Endothelial cell of umbilical vein (primary cell): ENCODE data around the gene FAM110C. TPM values are rescaled to one million over a fixed set of nuclear protein-coding genes. Genes with fewer than 3 reads are reported as not detected.

Experiments used
- BruUV-seq: library from RNA; stranded (reverse); fragments of 400-500 nt; replicated peaks from 2 replicates; lab custom pipeline; 2021; lab: Mats Ljungman, UMichigan
- CTCF ChIA-PET: fragments of 300-600, 350-600 bp; sonication (Branson Sonifier 250); formaldehyde crosslinking; loops from one replicate; lab custom pipeline; 2021; ENCODE audit warnings: antibody characterized with exemption, inconsistent platforms; lab: Charles Lee
- POLR2A ChIA-PET: fragments of 300-600, 350-600 bp; sonication (Branson Sonifier 250); formaldehyde crosslinking; loops from one replicate; lab custom pipeline; 2021; ENCODE audit warnings: antibody characterized with exemption, inconsistent platforms; lab: Charles Lee
- DNase-seq: peaks from one replicate; pipeline ENCODE4 v3.0.0-alpha.2; 2011; ENCODE audit warnings: low read depth, low spot score
- FAIRE-seq: peaks from 2 replicates; lab custom pipeline; 2011; peaks lifted over from hg19 to GRCh38; lab: Jason Lieb, UNC
- H2AFZ ChIP-seq: 2 replicates; pipeline ENCODE4 v1.6.0; 2012; ENCODE audit warnings: low read depth, low read length, control low read depth, inconsistent platforms
- H3K27ac ChIP-seq: 2 replicates; pipeline ENCODE4 v1.5.1; 2011; ENCODE audit warnings: low read depth, mild to moderate bottlenecking, control low read depth, low read length, moderate library complexity; ENCODE audit not compliant: insufficient read depth
- H3K27me3 ChIP-seq, 2 experiments: 2 replicates each; pipeline versions ENCODE4 v1.6.0 to v1.6.1; 2011; ENCODE audit warnings: low read length in 2 of 2, mixed read lengths in 1 of 2; ENCODE audit not compliant: control insufficient read depth in 2 of 2, insufficient read depth in 2 of 2
- H3K36me3 ChIP-seq, 2 experiments: 2 replicates in 1 of 2; 3 replicates in 1 of 2; pipeline ENCODE4 v1.5.1; 2011; ENCODE audit warnings: low read length in 2 of 2, mild to moderate bottlenecking in 1 of 2, moderate library complexity in 1 of 2; ENCODE audit not compliant: control insufficient read depth in 2 of 2, insufficient read depth in 2 of 2; ENCODE audit errors: extremely low read depth in 1 of 2
- H3K4me1 ChIP-seq: 3 replicates; pipeline ENCODE4 v1.5.1; 2011; ENCODE audit warnings: mild to moderate bottlenecking, low read length; ENCODE audit not compliant: control insufficient read depth, insufficient read depth; ENCODE audit errors: extremely low read depth
- H3K4me2 ChIP-seq: 2 replicates; pipeline ENCODE4 v1.6.1; 2011; ENCODE audit warnings: low read length, control low read depth, mixed read lengths; ENCODE audit not compliant: insufficient read depth
- H3K4me3 ChIP-seq, 3 experiments: fragments of 200-600 bp in 1 of 3; sonication (generic), shearing (Covaris generic) in 1 of 3; replicated peaks in 1 of 3; 2 replicates each; pipeline ENCODE4 v1.5.1; 2011 to 2016; ENCODE audit warnings: control low read depth in 3 of 3, low read length in 3 of 3, mild to moderate bottlenecking in 2 of 3, inconsistent platforms in 1 of 3, low read depth in 1 of 3, moderate library complexity in 1 of 3; ENCODE audit not compliant: insufficient read depth in 1 of 3
- H3K79me2 ChIP-seq: 2 replicates; pipeline ENCODE4 v1.6.0; 2012; ENCODE audit warnings: low read length, inconsistent platforms; ENCODE audit not compliant: control insufficient read depth, insufficient read depth
- H3K9ac ChIP-seq: replicated peaks from 2 replicates; pipeline ENCODE3; 2011; ENCODE audit warnings: low read length, control low read depth; ENCODE audit not compliant: insufficient read depth; ENCODE audit errors: extremely low read depth
- H3K9me1 ChIP-seq: replicated peaks from 3 replicates; pipeline ENCODE4 v1.6.0; 2011; ENCODE audit warnings: mild to moderate bottlenecking, low read length; ENCODE audit not compliant: control insufficient read depth, insufficient read depth; ENCODE audit errors: extremely low read depth
- H3K9me3 ChIP-seq: replicated peaks from 2 replicates; pipeline ENCODE4 v1.5.1; 2012; ENCODE audit warnings: low read length, inconsistent platforms; ENCODE audit not compliant: control insufficient read depth, insufficient read depth
- H4K20me1 ChIP-seq: replicated peaks from 2 replicates; pipeline ENCODE3; 2011; ENCODE audit warnings: mild to moderate bottlenecking, low read length; ENCODE audit not compliant: control insufficient read depth, insufficient read depth; ENCODE audit errors: extremely low read depth
- EZH2 ChIP-seq: IDR thresholded peaks from 2 replicates; pipeline ENCODE4 v1.6.1; 2012; ENCODE audit warnings: borderline replicate concordance, low read depth, mild to moderate bottlenecking, moderate library complexity, low read length, inconsistent platforms; ENCODE audit not compliant: severe bottlenecking
- FOS ChIP-seq: IDR thresholded peaks from 2 replicates; pipeline ENCODE4 v1.6.1; 2011; ENCODE audit warnings: mild to moderate bottlenecking, low read length, moderate library complexity, borderline replicate concordance; ENCODE audit not compliant: insufficient read depth
- GATA2 ChIP-seq: IDR thresholded peaks from 2 replicates; pipeline ENCODE4 v1.7.0; 2011; ENCODE audit warnings: low read depth, mild to moderate bottlenecking, moderate library complexity, mixed read lengths, low read length; ENCODE audit not compliant: insufficient read length, insufficient read depth
- JUN ChIP-seq: IDR thresholded peaks from 2 replicates; pipeline ENCODE4 v1.6.1; 2011; ENCODE audit warnings: borderline replicate concordance, low read depth; ENCODE audit not compliant: insufficient read length, insufficient read depth
- MYC ChIP-seq: IDR thresholded peaks from one replicate; pipeline ENCODE4 v1.6.1; 2011; ENCODE audit warnings: mild to moderate bottlenecking, low read depth, low read length
- POLR2A ChIP-seq: IDR thresholded peaks from 2 replicates; pipeline ENCODE4 v1.6.1; 2012; ENCODE audit warnings: low read depth, mild to moderate bottlenecking, control low read depth, low read length
- POLR2AphosphoS5 ChIP-seq: IDR thresholded peaks from 2 replicates; pipeline ENCODE4 v1.6.1; 2012; ENCODE audit warnings: low read depth, mild to moderate bottlenecking, control low read depth, low read length, moderate library complexity; ENCODE audit not compliant: insufficient read depth
- dilution Hi-C: fragments of 300-500 bp; cut with MboI; formaldehyde crosslinking; loops from one replicate; pipeline ENCODE4 v1.15.0; 2019; ENCODE audit warnings: low sequenced_read_pairs; ENCODE audit not compliant: extremely low pct_ligation_motif_present
- intact Hi-C: fragments of 100-400 bp; cut with micrococcal nuclease; formaldehyde crosslinking; loops from one replicate; pipeline ENCODE4 v1.10.0; 2022
- polyA plus RNA-seq, 4 experiments: library from polyadenylated mRNA; depleted of rRNA in 3 of 4; stranded (reverse) in 3 of 4; unstranded in 1 of 4; fragments of >200 nt; gene quantifications; 2 replicates each; pipeline versions ENCODE4 v1.2.1 to v1.2.3, GENCODE V29; 2011 to 2012; ENCODE audit warnings: missing spikeins in 1 of 4
- total RNA-seq: library from RNA; stranded (reverse); gene quantifications from 2 replicates; pipeline ENCODE4 v1.2.3, GENCODE V29; 2021
- TF ChIP-seq, protein P1 (sequence below): IDR thresholded peaks from 2 replicates; pipeline ENCODE4 v1.6.1; 2011; ENCODE audit not compliant: insufficient read depth, insufficient read length
- TF ChIP-seq, protein P2 (sequence below), 2 donors: IDR thresholded peaks; 1 replicate in 1 of 2; 2 replicates in 1 of 2; pipeline ENCODE4 v1.5.1; 2011; ENCODE audit warnings: low read length in 2 of 2, mild to moderate bottlenecking in 2 of 2, moderate library complexity in 2 of 2, control low read depth in 1 of 2, inconsistent platforms in 1 of 2, low read depth in 1 of 2; ENCODE audit not compliant: insufficient read depth in 1 of 2; ENCODE audit errors: extremely low read depth in 1 of 2

Gene FAM110C
- total and polyA plus RNA-seq, 2 donors (not counting 3 experiments of a cell fraction or from before 2014, with no cell fraction given): not detected

DNA sequence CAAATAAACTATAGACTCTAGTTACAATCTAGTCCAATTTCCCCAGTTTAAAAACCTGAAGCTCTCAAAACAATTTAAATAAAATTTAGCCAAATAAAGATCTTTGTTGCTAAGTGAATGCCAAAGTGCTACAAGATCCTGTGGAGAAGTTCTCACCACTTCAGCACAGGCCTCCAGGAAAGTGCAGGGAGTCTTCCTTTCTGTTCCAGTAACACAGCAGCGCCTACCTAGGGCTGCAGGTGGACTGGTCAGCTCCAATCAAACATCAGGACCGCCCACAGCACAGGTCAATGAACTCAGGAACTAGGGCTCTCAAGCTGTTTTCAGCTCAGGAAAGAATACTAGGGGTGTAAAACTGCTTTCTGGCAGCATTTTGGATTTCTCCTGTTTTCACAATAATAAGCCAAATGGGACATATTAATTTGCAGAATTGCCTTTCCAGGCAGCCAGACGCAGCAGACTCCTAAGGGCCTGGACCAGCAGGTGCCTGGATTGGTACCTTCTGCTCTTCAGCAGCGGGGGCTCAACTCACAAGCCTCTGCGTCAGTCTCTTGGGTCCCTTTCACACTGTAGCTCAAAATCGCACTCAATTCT lies 1.5 kb downstream of the FAM110C start:
- Histone ChIP-seq H3K9me3 (no peaks in the 10 kb centered on the region), H3K27ac (no peak overlapping the region), H3K4me1 (no peaks in the 10 kb centered on the region), H3K79me2 (no peaks in the 10 kb centered on the region), H3K9ac (no peak overlapping the region), H3K27me3 (no peaks in the 10 kb centered on the region), H2AFZ (no peak overlapping the region), H3K4me3 (no peak overlapping the region), H3K4me2 (no peak overlapping the region), H3K9me1 (no peaks in the 10 kb centered on the region), H3K36me3 (no peaks in the 10 kb centered on the region), H4K20me1 (no peaks in the 10 kb centered on the region)
- dilution Hi-C loops: no loop called here
- ChIA-PET CTCF (no interaction called here), POLR2A (no interaction called here)
- no TSS peak for BruUV-seq
- intact Hi-C loops: no loop called here
- TF ChIP-seq POLR2AphosphoS5 (no peak), EZH2 (no peak), JUN (no peak), GATA2 (no peak), POLR2A (no peak), MYC (no peak), FOS (no peak)
- TF ChIP-seq, protein P1, sequence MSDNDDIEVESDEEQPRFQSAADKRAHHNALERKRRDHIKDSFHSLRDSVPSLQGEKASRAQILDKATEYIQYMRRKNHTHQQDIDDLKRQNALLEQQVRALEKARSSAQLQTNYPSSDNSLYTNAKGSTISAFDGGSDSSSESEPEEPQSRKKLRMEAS: no peak
- TF ChIP-seq, protein P2, sequence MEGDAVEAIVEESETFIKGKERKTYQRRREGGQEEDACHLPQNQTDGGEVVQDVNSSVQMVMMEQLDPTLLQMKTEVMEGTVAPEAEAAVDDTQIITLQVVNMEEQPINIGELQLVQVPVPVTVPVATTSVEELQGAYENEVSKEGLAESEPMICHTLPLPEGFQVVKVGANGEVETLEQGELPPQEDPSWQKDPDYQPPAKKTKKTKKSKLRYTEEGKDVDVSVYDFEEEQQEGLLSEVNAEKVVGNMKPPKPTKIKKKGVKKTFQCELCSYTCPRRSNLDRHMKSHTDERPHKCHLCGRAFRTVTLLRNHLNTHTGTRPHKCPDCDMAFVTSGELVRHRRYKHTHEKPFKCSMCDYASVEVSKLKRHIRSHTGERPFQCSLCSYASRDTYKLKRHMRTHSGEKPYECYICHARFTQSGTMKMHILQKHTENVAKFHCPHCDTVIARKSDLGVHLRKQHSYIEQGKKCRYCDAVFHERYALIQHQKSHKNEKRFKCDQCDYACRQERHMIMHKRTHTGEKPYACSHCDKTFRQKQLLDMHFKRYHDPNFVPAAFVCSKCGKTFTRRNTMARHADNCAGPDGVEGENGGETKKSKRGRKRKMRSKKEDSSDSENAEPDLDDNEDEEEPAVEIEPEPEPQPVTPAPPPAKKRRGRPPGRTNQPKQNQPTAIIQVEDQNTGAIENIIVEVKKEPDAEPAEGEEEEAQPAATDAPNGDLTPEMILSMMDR (IDR thresholded peaks at IDR 0.05; ENCODE audit: extremely low read depth in 1 of 2, insufficient read depth in 1 of 2, low read depth in 1 of 2, low read length in 2 of 2): no peak
- FAIRE-seq: no peak
- DNase-seq: no peak
